Measurements from ENCODE around the gene SMARCD1. TPM values are rescaled to one million over a fixed set of nuclear protein-coding genes. Genes with fewer than 3 reads are reported as not detected.
A peak's percentile ranks its signal among the peaks of the same experiment; 100 is the strongest.

The SMARCD1 gene
- total and polyA plus RNA-seq, 2 experiments from 2014 or later: 124 to 287 TPM

DNA sequence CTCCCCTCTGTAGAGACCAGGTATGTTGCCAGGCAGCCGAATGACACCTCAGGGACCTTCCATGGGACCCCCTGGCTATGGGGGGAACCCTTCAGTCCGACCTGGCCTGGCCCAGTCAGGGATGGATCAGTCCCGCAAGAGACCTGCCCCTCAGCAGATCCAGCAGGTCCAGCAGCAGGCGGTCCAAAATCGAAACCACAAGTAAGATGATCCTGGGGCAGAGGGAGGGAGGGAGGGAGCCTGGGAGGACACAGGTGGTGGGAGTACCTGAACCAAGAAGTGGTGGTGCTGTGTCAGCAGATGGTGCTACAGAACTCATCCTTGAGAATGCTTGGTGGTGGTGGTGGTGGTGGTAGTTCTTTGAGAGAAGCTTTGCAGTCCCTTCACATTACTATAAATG, 1.0 kb downstream of the SMARCD1 start:
- Mint-ChIP-seq H3K4me1 (peaks cover 25% of the 10 kb centered on the region), H3K9me3 (no peaks in the 10 kb centered on the region; the same call in 2 of the 3 replicates), H3K4me3 (peak overlapping the region; percentile 89), H3K27ac (peak overlapping the region; percentile 80), H3K36me3 (ENCODE audit: low read depth) (peaks cover 54% of the 10 kb centered on the region), H3K27me3 (ENCODE audit: insufficient read depth, low read depth, poor library complexity) (peaks cover 7% of the 10 kb centered on the region)
- Histone ChIP-seq H3K36me3 (ENCODE audit: insufficient read depth) (peaks cover 41% of the 10 kb centered on the region), H2AFZ (no peak overlapping the region), H3K4me3 (peak overlapping the region; percentile 58), H3K79me2 (replicated peaks; ENCODE audit: insufficient read depth) (peaks cover 27% of the 10 kb centered on the region), H3K27ac (ENCODE audit: low read depth) (peak overlapping the region; percentile 79), H4K20me1 (replicated peaks; ENCODE audit: insufficient read depth) (peaks cover 18% of the 10 kb centered on the region), H3F3A (replicated peaks; ENCODE audit: low read depth) (peaks cover 33% of the 10 kb centered on the region), H3K9me2 (ENCODE audit: insufficient read depth) (no peaks in the 10 kb centered on the region), H3K4me1 (ENCODE audit: insufficient read depth) (peaks cover 5% of the 10 kb centered on the region), H3K27me3 (ENCODE audit: insufficient read depth) (peaks cover 9% of the 10 kb centered on the region), H3K4me2 (peak overlapping the region; percentile 91)
- no peak for ATAC-seq
- no peak for DNase-seq (ENCODE audit: low spot score)
- TF ChIP-seq, protein P1, sequence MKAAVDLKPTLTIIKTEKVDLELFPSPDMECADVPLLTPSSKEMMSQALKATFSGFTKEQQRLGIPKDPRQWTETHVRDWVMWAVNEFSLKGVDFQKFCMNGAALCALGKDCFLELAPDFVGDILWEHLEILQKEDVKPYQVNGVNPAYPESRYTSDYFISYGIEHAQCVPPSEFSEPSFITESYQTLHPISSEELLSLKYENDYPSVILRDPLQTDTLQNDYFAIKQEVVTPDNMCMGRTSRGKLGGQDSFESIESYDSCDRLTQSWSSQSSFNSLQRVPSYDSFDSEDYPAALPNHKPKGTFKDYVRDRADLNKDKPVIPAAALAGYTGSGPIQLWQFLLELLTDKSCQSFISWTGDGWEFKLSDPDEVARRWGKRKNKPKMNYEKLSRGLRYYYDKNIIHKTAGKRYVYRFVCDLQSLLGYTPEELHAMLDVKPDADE (IDR thresholded peaks at IDR 0.05): no peak
- TF ChIP-seq, protein P2, sequence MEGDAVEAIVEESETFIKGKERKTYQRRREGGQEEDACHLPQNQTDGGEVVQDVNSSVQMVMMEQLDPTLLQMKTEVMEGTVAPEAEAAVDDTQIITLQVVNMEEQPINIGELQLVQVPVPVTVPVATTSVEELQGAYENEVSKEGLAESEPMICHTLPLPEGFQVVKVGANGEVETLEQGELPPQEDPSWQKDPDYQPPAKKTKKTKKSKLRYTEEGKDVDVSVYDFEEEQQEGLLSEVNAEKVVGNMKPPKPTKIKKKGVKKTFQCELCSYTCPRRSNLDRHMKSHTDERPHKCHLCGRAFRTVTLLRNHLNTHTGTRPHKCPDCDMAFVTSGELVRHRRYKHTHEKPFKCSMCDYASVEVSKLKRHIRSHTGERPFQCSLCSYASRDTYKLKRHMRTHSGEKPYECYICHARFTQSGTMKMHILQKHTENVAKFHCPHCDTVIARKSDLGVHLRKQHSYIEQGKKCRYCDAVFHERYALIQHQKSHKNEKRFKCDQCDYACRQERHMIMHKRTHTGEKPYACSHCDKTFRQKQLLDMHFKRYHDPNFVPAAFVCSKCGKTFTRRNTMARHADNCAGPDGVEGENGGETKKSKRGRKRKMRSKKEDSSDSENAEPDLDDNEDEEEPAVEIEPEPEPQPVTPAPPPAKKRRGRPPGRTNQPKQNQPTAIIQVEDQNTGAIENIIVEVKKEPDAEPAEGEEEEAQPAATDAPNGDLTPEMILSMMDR (conservative IDR thresholded peaks at IDR 0.05; ENCODE audit: low read depth in 2 of 2): no peak
- TF ChIP-seq CREB1 (CRISPR knock-in tag; IDR thresholded peaks at IDR 0.05; ENCODE audit: low read depth) (no peak), ZNF331 (CRISPR knock-in tag; IDR thresholded peaks at IDR 0.05; ENCODE audit: low read depth) (no peak), POLR2AphosphoS5 (IDR thresholded peaks at IDR 0.05; ENCODE audit: low read depth) (no peak), ZNF114 (CRISPR knock-in tag; IDR thresholded peaks at IDR 0.05) (no peak), EZH2phosphoT487 (IDR thresholded peaks at IDR 0.05; ENCODE audit: unreplicated experiment) (no peak), STAT1 (IDR thresholded peaks at IDR 0.05; ENCODE audit: unreplicated experiment) (no peak), EZH2 (IDR thresholded peaks at IDR 0.05; ENCODE audit: low read depth, unreplicated experiment) (no peak)
- TF ChIP-seq, protein P3, sequence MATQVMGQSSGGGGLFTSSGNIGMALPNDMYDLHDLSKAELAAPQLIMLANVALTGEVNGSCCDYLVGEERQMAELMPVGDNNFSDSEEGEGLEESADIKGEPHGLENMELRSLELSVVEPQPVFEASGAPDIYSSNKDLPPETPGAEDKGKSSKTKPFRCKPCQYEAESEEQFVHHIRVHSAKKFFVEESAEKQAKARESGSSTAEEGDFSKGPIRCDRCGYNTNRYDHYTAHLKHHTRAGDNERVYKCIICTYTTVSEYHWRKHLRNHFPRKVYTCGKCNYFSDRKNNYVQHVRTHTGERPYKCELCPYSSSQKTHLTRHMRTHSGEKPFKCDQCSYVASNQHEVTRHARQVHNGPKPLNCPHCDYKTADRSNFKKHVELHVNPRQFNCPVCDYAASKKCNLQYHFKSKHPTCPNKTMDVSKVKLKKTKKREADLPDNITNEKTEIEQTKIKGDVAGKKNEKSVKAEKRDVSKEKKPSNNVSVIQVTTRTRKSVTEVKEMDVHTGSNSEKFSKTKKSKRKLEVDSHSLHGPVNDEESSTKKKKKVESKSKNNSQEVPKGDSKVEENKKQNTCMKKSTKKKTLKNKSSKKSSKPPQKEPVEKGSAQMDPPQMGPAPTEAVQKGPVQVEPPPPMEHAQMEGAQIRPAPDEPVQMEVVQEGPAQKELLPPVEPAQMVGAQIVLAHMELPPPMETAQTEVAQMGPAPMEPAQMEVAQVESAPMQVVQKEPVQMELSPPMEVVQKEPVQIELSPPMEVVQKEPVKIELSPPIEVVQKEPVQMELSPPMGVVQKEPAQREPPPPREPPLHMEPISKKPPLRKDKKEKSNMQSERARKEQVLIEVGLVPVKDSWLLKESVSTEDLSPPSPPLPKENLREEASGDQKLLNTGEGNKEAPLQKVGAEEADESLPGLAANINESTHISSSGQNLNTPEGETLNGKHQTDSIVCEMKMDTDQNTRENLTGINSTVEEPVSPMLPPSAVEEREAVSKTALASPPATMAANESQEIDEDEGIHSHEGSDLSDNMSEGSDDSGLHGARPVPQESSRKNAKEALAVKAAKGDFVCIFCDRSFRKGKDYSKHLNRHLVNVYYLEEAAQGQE (IDR thresholded peaks at IDR 0.05; ENCODE audit: unreplicated experiment): no peak
